Measurements from ENCODE around the gene GIMD1.

GIMD1 gene

DNA sequence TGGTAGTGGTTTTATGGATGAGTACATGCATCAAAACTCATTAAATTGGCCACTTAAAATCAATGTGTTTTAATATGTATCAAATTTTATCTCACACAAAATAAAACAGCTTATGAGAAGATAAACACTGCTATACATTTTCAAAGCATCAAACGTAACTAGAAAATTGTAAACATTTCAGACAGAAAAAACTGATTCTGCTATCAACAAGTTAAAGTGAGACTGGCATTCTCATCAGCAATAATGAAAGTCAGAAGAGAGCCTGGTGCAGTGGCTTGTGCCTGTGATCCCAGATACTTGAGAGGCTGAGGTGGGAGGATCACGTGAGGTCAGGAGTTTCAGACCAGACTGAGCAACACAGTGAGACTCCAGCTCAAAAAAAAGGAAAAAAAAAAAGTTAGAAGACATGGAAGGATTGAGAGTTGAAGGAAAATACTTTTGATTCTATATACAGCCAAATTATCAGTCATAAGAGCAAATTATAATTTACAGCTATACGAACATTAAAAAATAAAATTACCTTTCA, 55.5 kb downstream of the GIMD1 start:
- no peak for ATAC-seq

DNA sequence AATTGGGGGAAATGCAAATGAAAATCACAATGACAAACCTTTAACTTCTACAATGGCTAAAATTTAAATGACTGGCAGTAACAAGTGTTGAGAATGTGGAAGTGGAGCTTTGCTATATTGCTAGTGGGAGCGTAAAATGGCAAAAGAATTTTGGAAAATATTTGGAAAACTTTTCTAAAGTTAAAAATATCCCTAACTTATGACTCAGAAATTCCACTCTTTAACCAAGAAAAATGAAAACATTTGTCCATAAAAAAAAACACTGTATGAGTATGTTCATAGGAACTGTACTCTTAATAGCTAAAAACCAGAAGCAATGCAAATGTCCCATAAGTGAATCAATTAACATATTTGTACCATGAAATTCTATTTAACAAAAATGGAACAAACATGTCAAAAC, 56.2 kb downstream of the GIMD1 start:
- ATAC-seq: no peak

Measured in activated CD4-positive, CD25-positive, alpha-beta regulatory T cell treated with anti-CD3 and anti-CD28 coated beads, Interleukin-2, amount 50 U/mL, for 24 hours (primary cell).